Stimulated activated CD4-positive, alpha-beta T cell treated with anti-CD3 and anti-CD28 coated beads, Interleukin-4, amount 100 ng/mL, for 48 hours (primary cell): ENCODE data around the gene TULP1.
"Not testable (repeated sequence)": the region's sequence is repeated elsewhere in the genome, so short reads cannot be mapped to it uniquely, and the experiment has no call there.

ENCODE experiments used
- DNase-seq, 2 donors: peaks; one replicate each; pipeline ENCODE4 v3.0.0-alpha.2; 2020; ENCODE audit warnings: low read depth in 2 of 2

Gene TULP1

GRCh38 chr6:35512740-35513139 lies at the start of gene TULP1:
Gene TULP1, minus strand, starts transcription at chr6:35512896. Its CDS starts 38 bp downstream, at chr6:35512858.
- no peak for DNase-seq

- no peak for DNase-seq
Measured at GRCh38 chr6:35562060-35562459, 49.4 kb upstream of the TULP1 start.

- no peak for DNase-seq
Measured at GRCh38 chr6:35561113-35561512, 48.4 kb upstream of the TULP1 start.

GRCh38 chr6:35558571-35558970 lies 45.9 kb upstream of the TULP1 start:
- no peak for DNase-seq

GRCh38 chr6:35557239-35557638 lies 44.5 kb upstream of the TULP1 start:
- no peak for DNase-seq

GRCh38 chr6:35554811-35555210 lies 42.1 kb upstream of the TULP1 start:
- DNase-seq: no peak

GRCh38 chr6:35553315-35553714 lies 40.6 kb upstream of the TULP1 start:
- DNase-seq: no peak

GRCh38 chr6:35552285-35552917 lies 39.7 kb upstream of the TULP1 start:
- DNase-seq: peak; percentile 46 to 56

GRCh38 chr6:35550437-35550836 lies 37.7 kb upstream of the TULP1 start:
- DNase-seq: no peak

- no peak for DNase-seq
Measured at GRCh38 chr6:35547676-35548075, 35.0 kb upstream of the TULP1 start.

GRCh38 chr6:35544769-35545361 lies 32.2 kb upstream of the TULP1 start:
- DNase-seq: no peak

GRCh38 chr6:35543459-35544193 lies 30.9 kb upstream of the TULP1 start:
- DNase-seq: no peak

GRCh38 chr6:35541836-35542235 lies 29.1 kb upstream of the TULP1 start:
- no peak for DNase-seq

GRCh38 chr6:35539223-35539622 lies 26.5 kb upstream of the TULP1 start:
- DNase-seq: no peak

GRCh38 chr6:35535847-35536246 lies 23.2 kb upstream of the TULP1 start:
- not testable (repeated sequence) for DNase-seq

- no peak for DNase-seq
Measured at GRCh38 chr6:35534407-35535170, 21.9 kb upstream of the TULP1 start.

- DNase-seq: no peak
Measured at GRCh38 chr6:35533981-35534380, 21.3 kb upstream of the TULP1 start.

- no peak for DNase-seq
Measured at GRCh38 chr6:35532126-35532525, 19.4 kb upstream of the TULP1 start.

GRCh38 chr6:35524380-35525020 lies 11.8 kb upstream of the TULP1 start:
- DNase-seq: no peak

GRCh38 chr6:35522660-35523658 lies 10.3 kb upstream of the TULP1 start:
- DNase-seq: peak; percentile 69 to 78

GRCh38 chr6:35522151-35522550 lies 9.5 kb upstream of the TULP1 start:
- no peak for DNase-seq
